Activated CD8-positive, alpha-beta memory T cell treated with anti-CD3 and anti-CD28 coated beads, Interleukin-2, amount 50 U/mL, for 1 hour (primary cell): ENCODE results near the gene FLRT2.

Experiments
- DNase-seq: peaks from one replicate; pipeline ENCODE4 v3.0.0-alpha.2; 2020; ENCODE audit errors: extremely low read depth

The FLRT2 gene

GRCh38 chr14:85564841-85565527 is 35.0 kb downstream of the FLRT2 start:
- no peak for DNase-seq

- DNase-seq, result no peak
Observed at GRCh38 chr14:85565862-85566296, 35.9 kb downstream of the FLRT2 start.

- DNase-seq, result no peak
Observed at GRCh38 chr14:85566603-85567002, 36.7 kb downstream of the FLRT2 start.

GRCh38 chr14:85572011-85572410 is 42.1 kb downstream of the FLRT2 start:
- DNase-seq, result no peak

GRCh38 chr14:85572845-85573244 is 42.9 kb downstream of the FLRT2 start:
- DNase-seq, result no peak

GRCh38 chr14:85573406-85573805 is 43.5 kb downstream of the FLRT2 start:
- no peak for DNase-seq

GRCh38 chr14:85574853-85575616 is 45.1 kb downstream of the FLRT2 start:
- DNase-seq, result no peak

- no peak for DNase-seq
Observed at GRCh38 chr14:85575617-85575898, 45.6 kb downstream of the FLRT2 start.

- DNase-seq, result no peak
Observed at GRCh38 chr14:85576218-85576617, 46.3 kb downstream of the FLRT2 start.

GRCh38 chr14:85576848-85577542 is 47.1 kb downstream of the FLRT2 start:
- no peak for DNase-seq

- no peak for DNase-seq
Observed at GRCh38 chr14:85577543-85578114, 47.7 kb downstream of the FLRT2 start.

GRCh38 chr14:85578357-85578756 is 48.4 kb downstream of the FLRT2 start:
- DNase-seq, result no peak

GRCh38 chr14:85578930-85579329 is 49.0 kb downstream of the FLRT2 start:
- DNase-seq, result no peak

GRCh38 chr14:85579942-85580341 is 50.0 kb downstream of the FLRT2 start:
- DNase-seq, result no peak

GRCh38 chr14:85580536-85581140 is 50.7 kb downstream of the FLRT2 start:
- DNase-seq, result no peak

GRCh38 chr14:85581691-85582090 is 51.7 kb downstream of the FLRT2 start:
- no peak for DNase-seq

GRCh38 chr14:85583380-85583779 is 53.4 kb downstream of the FLRT2 start:
- DNase-seq, result no peak

GRCh38 chr14:85584481-85584880 is 54.5 kb downstream of the FLRT2 start:
- no peak for DNase-seq

GRCh38 chr14:85587151-85587711 is 57.3 kb downstream of the FLRT2 start:
- DNase-seq, result no peak

- DNase-seq, result no peak
Observed at GRCh38 chr14:85590784-85591183, 60.8 kb downstream of the FLRT2 start.

GRCh38 chr14:85594217-85594616 is 64.3 kb downstream of the FLRT2 start:
- DNase-seq, result no peak

- no peak for DNase-seq
Observed at GRCh38 chr14:85595981-85596380, 66.0 kb downstream of the FLRT2 start.
